Activated T-cell treated with anti-CD3 and anti-CD28 coated beads for 48 hours (primary cell): Measurements from ENCODE around the gene THSD7A.

Experiments used
- DNase-seq: peaks from one replicate; pipeline ENCODE4 v3.0.0-alpha.2; 2020; ENCODE audit warnings: low read depth

The THSD7A gene

GRCh38 chr7:11749629-11750028 lies 82.4 kb downstream of the THSD7A start:
- DNase-seq, result no peak

GRCh38 chr7:11748884-11749283 lies 83.1 kb downstream of the THSD7A start:
- DNase-seq, result no peak

DNA sequence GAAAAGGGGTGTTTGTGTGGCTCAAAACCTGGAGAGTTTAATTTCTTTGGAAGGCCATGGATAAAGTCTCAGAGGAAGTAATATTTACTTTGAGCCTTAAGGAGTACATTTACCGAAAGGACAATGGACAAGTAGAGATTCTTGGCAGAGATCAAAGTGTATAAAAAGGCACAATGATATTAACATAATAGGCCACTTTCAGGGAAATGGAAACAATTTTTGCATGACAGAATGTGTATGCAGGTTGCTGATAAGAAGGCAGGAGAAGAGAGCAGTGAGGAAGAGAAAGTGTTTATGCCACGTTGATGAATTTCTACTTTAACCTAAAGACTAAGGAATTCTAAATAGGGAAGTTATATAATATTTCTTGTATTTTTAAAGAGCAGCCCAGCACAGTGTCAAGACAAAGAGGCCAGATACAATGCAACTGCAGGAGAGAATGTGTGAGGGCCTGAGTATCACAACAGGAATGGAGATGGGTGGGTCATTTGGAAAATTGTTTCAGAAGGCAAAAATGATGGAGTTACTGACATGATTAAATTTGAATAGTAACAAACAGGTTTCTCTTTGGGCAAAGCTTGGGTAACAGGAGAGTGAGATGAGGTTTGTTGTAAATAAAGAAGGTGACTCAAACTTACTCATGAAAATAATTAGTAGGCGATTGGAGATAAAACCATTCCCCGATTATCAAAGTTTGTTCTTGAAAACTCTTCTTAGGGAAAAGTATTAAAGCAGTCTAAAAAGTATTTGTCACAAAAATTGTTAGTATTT lies 84.1 kb downstream of the THSD7A start:
- DNase-seq, result no peak

- no peak for DNase-seq
Measured at GRCh38 chr7:11746591-11746990, 85.4 kb downstream of the THSD7A start.

DNA sequence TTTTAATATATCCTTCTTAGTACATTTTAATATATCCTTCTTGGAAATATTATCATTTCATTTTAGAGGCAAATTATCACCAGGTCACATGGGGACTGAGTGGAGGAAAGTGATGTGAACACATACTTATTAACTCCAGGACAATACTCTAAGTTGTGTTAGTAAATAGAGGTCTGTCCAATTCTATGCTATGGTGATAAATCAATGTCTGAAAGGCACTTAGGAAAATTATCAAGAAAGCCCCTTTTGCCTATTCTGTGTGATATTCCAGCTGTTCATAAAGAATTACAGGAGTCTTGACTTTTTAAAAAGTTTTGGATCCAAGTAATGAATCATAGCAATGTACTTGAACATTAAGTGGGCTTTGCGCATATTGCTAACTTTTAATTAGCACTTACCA lies 88.5 kb downstream of the THSD7A start:
- no peak for DNase-seq

- no peak for DNase-seq
Measured at GRCh38 chr7:11743016-11743415, 89.0 kb downstream of the THSD7A start.

- DNase-seq, result no peak
Measured at GRCh38 chr7:11742496-11742895, 89.5 kb downstream of the THSD7A start.

- DNase-seq, result no peak
Measured at GRCh38 chr7:11737723-11738122, 94.3 kb downstream of the THSD7A start.

GRCh38 chr7:11732207-11732606 lies 99.8 kb downstream of the THSD7A start:
- DNase-seq, result no peak

DNA sequence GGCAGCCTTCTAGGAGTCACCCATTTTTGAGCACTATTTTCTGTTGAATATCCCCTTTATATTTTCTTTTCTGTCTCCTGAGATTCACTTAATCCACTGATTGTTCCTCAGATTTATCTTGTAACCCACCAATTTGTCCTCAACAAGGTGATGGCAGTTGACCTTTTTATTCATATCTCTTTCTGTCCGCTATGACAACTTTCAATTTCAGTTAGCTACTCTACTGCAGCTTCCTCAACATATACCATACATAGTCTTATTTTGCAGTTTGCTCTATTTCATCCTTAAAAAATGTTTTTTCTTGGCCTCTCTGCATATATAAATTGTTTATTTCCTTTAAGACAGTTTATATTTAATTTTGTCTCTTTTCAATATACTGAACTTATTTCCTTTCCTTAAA lies 101.3 kb downstream of the THSD7A start:
- no peak for DNase-seq

DNA sequence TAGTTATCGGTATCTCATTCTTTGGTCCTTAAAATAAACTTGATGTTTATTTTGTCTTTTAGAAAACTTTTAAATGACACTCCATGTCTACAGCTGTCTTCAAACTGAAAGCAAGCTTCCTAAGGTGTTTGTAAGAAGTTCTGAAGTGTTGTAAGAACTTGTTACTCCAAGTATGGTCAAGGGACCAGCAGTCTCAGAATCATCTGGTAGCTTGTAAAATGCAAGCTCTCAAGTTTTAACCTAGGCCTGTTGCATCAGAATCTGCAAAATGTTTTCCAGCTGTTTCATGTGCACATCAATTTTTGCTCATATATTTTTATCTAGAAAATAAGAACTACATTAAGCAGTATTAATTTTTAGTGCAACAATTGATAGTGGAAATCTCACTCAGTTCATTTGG lies 104.1 kb downstream of the THSD7A start:
- no peak for DNase-seq

- DNase-seq, result no peak
Measured at GRCh38 chr7:11726794-11727155, 105.2 kb downstream of the THSD7A start.

- no peak for DNase-seq
Measured at GRCh38 chr7:11726001-11726793, 105.8 kb downstream of the THSD7A start.

DNA sequence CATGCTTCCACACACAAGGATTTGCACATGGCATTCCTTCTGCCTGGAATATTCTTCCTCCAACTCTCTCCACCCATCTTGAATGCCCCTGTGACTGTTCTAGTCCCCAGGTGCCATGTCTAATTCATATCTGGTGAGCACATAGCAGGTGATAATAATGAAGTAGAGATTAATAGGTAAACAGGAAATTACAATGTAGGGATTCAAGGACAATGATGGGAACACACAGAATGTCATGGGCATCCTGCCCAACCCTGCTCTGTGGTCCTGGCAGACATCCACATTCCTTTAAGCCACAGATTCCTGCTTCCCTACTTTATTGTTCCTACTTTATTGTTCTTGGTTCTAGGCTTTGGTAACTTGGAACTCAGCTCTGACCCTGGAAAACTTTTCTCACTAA lies 115.8 kb downstream of the THSD7A start:
- no peak for DNase-seq

GRCh38 chr7:11714676-11715075 lies 117.3 kb downstream of the THSD7A start:
- no peak for DNase-seq

- DNase-seq, result no peak
Measured at GRCh38 chr7:11714205-11714604, 117.8 kb downstream of the THSD7A start.

- DNase-seq, result no peak
Measured at GRCh38 chr7:11713352-11713751, 118.6 kb downstream of the THSD7A start.

DNA sequence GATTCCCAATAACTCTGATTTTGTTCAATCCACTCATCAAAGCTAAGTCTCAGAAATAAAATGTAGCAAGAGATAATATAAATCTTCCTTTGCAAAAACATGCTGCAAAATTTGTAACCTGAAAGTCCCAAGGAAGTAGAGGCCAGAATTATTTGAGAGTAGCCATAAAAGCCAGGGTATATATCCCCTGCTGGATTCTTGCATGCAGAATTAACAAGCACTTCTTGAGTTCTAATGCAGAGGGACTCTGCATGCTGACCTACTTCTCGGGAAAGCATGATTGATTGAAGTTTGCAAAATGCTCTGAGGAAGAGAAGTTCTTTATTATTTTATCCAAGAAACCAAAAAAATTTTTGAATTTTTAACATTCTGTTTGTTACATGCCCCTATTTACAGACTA lies 121.6 kb downstream of the THSD7A start:
- DNase-seq, result no peak

DNA sequence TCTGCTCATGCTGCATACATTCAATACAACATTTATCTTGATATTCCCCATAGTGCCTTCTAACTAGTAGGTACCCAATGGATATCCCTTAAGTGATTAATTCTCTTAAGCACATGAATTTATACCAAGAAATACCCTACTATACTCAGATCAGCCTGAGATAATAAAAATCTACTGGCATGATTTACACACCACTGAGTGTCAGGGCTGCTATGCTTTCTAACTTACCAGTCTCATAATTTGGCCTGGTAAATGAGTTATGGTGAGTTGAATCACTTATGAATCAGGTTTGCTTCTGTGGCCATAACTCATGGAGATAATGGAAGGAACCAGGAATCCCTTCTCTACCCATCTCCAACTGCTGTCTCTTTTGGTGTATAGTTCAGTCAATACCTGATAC lies 122.8 kb downstream of the THSD7A start:
- DNase-seq, result no peak

- DNase-seq, result no peak
Measured at GRCh38 chr7:11707606-11708193, 124.3 kb downstream of the THSD7A start.

GRCh38 chr7:11706666-11707605 lies 125.1 kb downstream of the THSD7A start:
- no peak for DNase-seq

DNA sequence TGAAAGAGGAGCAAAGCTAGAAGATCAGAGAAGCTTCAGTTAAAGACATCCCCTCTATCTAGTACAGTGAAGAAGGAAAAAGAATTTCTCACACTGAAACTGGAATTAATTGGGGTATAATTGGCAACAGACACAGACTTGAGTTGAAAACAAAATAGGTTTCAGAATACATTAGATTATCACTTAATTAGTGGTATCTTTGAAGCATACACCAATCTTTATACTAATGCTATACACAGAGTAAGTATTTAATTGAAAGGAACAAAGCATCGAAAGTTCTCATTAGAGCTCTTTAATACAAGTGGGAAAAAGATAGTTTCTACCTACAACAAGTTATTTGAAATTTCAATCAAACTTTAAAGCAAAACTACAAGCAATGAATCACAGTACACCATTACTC lies 128.2 kb downstream of the THSD7A start:
- DNase-seq, result no peak
